WTC11 (cell line): Measurements from ENCODE around the gene FRMD5. TPM values are rescaled to one million over a fixed set of nuclear protein-coding genes. Genes with fewer than 3 reads are reported as not detected.

Experiments
- ATAC-seq: fragments of 200-7000 bp; cut with Tn5 transposase; 2 replicates; pipeline ENCODE4 v1.10.0; 2021; ENCODE audit warnings: mild to moderate bottlenecking, moderate library complexity
- CTCF ChIA-PET: fragments of 300-600 bp; sonication (Branson Sonifier 250); formaldehyde crosslinking; loops from one replicate; lab custom pipeline; 2021; ENCODE audit warnings: antibody characterized with exemption; lab: Charles Lee
- POLR2A ChIA-PET: fragments of 350-600 bp; sonication (Branson Sonifier 250); formaldehyde crosslinking; loops from one replicate; lab custom pipeline; 2021; ENCODE audit warnings: antibody characterized with exemption; lab: Charles Lee
- DNase-seq: peaks from one replicate; pipeline ENCODE4 v3.0.0; 2021; ENCODE audit warnings: low spot score
- H3K27ac Mint-ChIP-seq: 2 replicates; pipeline ENCODE4 v1.8.0; 2021; ENCODE audit warnings: mixed read lengths
- H3K27me3 Mint-ChIP-seq: 2 replicates; pipeline ENCODE4 v1.8.0; 2021; ENCODE audit warnings: low read depth, mild to moderate bottlenecking, moderate library complexity, mixed read lengths
- H3K36me3 Mint-ChIP-seq: 2 replicates; pipeline ENCODE4 v1.8.0; 2021; ENCODE audit warnings: mixed read lengths
- H3K4me1 Mint-ChIP-seq: 2 replicates; pipeline ENCODE4 v1.8.0; 2022; ENCODE audit warnings: mixed read lengths
- H3K4me3 Mint-ChIP-seq: 2 replicates; pipeline ENCODE4 v1.8.0; 2021; ENCODE audit warnings: mild to moderate bottlenecking, moderate library complexity, mixed read lengths
- H3K9me3 Mint-ChIP-seq: 2 replicates; pipeline ENCODE4 v1.8.0; 2021; ENCODE audit warnings: mixed read lengths
- CBFB ChIP-seq: sonication (generic); formaldehyde crosslinking; IDR thresholded peaks from 2 replicates; pipeline ENCODE4 v1.8.1; 2022; ENCODE audit warnings: mild to moderate bottlenecking, low read depth, missing genetic modification reagents
- CREB1 ChIP-seq: sonication (generic); formaldehyde crosslinking; IDR thresholded peaks from 2 replicates; pipeline ENCODE4 v1.8.0; 2023; ENCODE audit warnings: mild to moderate bottlenecking, missing genetic modification reagents
- ESRRA ChIP-seq: sonication (generic); formaldehyde crosslinking; IDR thresholded peaks from 2 replicates; pipeline ENCODE4 v1.8.1; 2022; ENCODE audit warnings: mild to moderate bottlenecking, missing genetic modification reagents, borderline replicate concordance
- GTF2I ChIP-seq: fragments of 250-450 bp; sonication (Bioruptor Pico); conservative IDR thresholded peaks from 2 replicates; pipeline ENCODE4 v1.4.0; 2021; ENCODE audit warnings: mild to moderate bottlenecking
- MXD4 ChIP-seq: fragments of 250-450 bp; sonication (Bioruptor Pico); IDR thresholded peaks from 2 replicates; pipeline ENCODE4 v1.8.0; 2021; ENCODE audit warnings: mild to moderate bottlenecking, moderate library complexity, borderline replicate concordance
- MYBL2 ChIP-seq: sonication (generic); formaldehyde crosslinking; IDR thresholded peaks from 2 replicates; pipeline ENCODE4 v1.8.1; 2023; ENCODE audit warnings: mild to moderate bottlenecking, moderate library complexity, missing genetic modification reagents
- NFE2L1 ChIP-seq: sonication (generic); formaldehyde crosslinking; IDR thresholded peaks from 2 replicates; pipeline ENCODE4 v1.8.1; 2023; ENCODE audit warnings: missing genetic modification reagents
- OVOL2 ChIP-seq: fragments of 250-450 bp; sonication (Bioruptor Pico); IDR thresholded peaks from 2 replicates; pipeline ENCODE4 v1.9.0; 2021; ENCODE audit warnings: mild to moderate bottlenecking, borderline replicate concordance
- RELA ChIP-seq: sonication (generic); formaldehyde crosslinking; IDR thresholded peaks from 2 replicates; pipeline ENCODE4 v1.8.1; 2022; ENCODE audit warnings: missing genetic modification reagents, mild to moderate bottlenecking, borderline replicate concordance
- RORB ChIP-seq: fragments of 250-450 bp; sonication (Bioruptor Pico); IDR thresholded peaks from 2 replicates; pipeline ENCODE4 v1.9.0; 2021; ENCODE audit warnings: mild to moderate bottlenecking
- TEAD1 ChIP-seq: sonication (generic); formaldehyde crosslinking; IDR thresholded peaks from 2 replicates; pipeline ENCODE4 v1.8.0; 2022; ENCODE audit warnings: mild to moderate bottlenecking, missing genetic modification reagents
- ZBTB21 ChIP-seq: sonication (generic); formaldehyde crosslinking; IDR thresholded peaks from 2 replicates; pipeline ENCODE4 v1.8.1; 2023; ENCODE audit warnings: mild to moderate bottlenecking, missing genetic modification reagents, borderline replicate concordance
- ZNF138 ChIP-seq: sonication (generic); formaldehyde crosslinking; conservative IDR thresholded peaks from 2 replicates; pipeline ENCODE4 v1.8.1; 2022; ENCODE audit warnings: mild to moderate bottlenecking, moderate library complexity, missing genetic modification reagents
- ZNF317 ChIP-seq: sonication (generic); formaldehyde crosslinking; IDR thresholded peaks from 2 replicates; pipeline ENCODE4 v1.8.1; 2023; ENCODE audit warnings: low read depth, mild to moderate bottlenecking, moderate library complexity, missing genetic modification reagents, borderline replicate concordance
- total RNA-seq: library from RNA; stranded (reverse); gene quantifications from 3 replicates; pipeline ENCODE4 v1.2.3, GENCODE V29; 2021
- TF ChIP-seq, protein P1 (sequence below): sonication (generic); formaldehyde crosslinking; conservative IDR thresholded peaks from 2 replicates; pipeline ENCODE4 v1.8.1; 2023; ENCODE audit warnings: mild to moderate bottlenecking, low read depth, missing genetic modification reagents, moderate library complexity
- TF ChIP-seq, protein P2 (sequence below): sonication (generic); formaldehyde crosslinking; IDR thresholded peaks from 2 replicates; pipeline ENCODE4 v1.8.1; 2022; ENCODE audit warnings: missing genetic modification reagents, borderline replicate concordance
- TF ChIP-seq, protein P3 (sequence below): sonication (generic); formaldehyde crosslinking; IDR thresholded peaks from 2 replicates; pipeline ENCODE4 v1.8.1; 2022; ENCODE audit warnings: mild to moderate bottlenecking, missing genetic modification reagents, moderate library complexity, borderline replicate concordance
- TF ChIP-seq, protein P4 (sequence below): sonication (generic); formaldehyde crosslinking; IDR thresholded peaks from 2 replicates; pipeline ENCODE4 v1.8.1; 2023; ENCODE audit warnings: mild to moderate bottlenecking, missing genetic modification reagents
- TF ChIP-seq, protein P5 (sequence below): fragments of 250-450 bp; sonication (Bioruptor Pico); IDR thresholded peaks from 2 replicates; pipeline ENCODE4 v1.9.0; 2021; ENCODE audit warnings: moderate library complexity, mild to moderate bottlenecking, inconsistent platforms, borderline replicate concordance
- TF ChIP-seq, protein P6 (sequence below): fragments of 250-450 bp; sonication (Bioruptor Pico); conservative IDR thresholded peaks from 2 replicates; pipeline ENCODE4 v1.9.0; 2021; ENCODE audit warnings: mild to moderate bottlenecking

Gene FRMD5
- total RNA-seq, 1 experiment from 2014 or later: 14.1 TPM

DNA sequence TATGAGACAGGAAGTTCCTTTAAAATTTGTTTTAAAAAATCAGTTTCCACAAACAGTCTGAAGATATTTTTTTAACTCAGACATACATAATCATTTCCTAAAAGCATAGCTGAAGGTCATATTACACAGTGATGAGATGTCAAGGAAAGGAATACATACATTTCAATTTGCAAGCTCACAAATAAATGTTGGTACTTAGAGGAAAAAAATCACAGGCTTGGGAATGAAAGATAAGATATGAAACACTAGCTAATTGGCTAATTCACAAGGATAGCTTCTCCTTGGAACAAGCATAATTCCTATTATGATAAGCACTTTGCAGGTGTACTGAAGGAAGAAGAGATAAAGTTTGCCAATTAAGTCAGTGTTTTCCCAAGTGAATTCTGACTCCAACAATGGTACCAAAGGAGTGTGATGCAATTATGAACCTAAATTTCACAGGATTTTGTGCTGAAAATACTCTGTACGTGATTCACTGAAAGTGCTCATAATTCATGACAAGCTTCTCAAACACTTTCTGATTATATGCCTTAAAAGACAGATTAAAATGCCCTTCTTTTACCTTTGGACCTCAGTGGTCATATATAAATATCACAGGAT is 112.4 kb downstream of the FRMD5 start (continued):
- no peak for TF ChIP-seq GTF2I (CRISPR knock-in tag)
- TF ChIP-seq, protein P1, sequence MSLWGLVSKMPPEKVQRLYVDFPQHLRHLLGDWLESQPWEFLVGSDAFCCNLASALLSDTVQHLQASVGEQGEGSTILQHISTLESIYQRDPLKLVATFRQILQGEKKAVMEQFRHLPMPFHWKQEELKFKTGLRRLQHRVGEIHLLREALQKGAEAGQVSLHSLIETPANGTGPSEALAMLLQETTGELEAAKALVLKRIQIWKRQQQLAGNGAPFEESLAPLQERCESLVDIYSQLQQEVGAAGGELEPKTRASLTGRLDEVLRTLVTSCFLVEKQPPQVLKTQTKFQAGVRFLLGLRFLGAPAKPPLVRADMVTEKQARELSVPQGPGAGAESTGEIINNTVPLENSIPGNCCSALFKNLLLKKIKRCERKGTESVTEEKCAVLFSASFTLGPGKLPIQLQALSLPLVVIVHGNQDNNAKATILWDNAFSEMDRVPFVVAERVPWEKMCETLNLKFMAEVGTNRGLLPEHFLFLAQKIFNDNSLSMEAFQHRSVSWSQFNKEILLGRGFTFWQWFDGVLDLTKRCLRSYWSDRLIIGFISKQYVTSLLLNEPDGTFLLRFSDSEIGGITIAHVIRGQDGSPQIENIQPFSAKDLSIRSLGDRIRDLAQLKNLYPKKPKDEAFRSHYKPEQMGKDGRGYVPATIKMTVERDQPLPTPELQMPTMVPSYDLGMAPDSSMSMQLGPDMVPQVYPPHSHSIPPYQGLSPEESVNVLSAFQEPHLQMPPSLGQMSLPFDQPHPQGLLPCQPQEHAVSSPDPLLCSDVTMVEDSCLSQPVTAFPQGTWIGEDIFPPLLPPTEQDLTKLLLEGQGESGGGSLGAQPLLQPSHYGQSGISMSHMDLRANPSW (CRISPR knock-in tag): no peak
- TF ChIP-seq, protein P2, sequence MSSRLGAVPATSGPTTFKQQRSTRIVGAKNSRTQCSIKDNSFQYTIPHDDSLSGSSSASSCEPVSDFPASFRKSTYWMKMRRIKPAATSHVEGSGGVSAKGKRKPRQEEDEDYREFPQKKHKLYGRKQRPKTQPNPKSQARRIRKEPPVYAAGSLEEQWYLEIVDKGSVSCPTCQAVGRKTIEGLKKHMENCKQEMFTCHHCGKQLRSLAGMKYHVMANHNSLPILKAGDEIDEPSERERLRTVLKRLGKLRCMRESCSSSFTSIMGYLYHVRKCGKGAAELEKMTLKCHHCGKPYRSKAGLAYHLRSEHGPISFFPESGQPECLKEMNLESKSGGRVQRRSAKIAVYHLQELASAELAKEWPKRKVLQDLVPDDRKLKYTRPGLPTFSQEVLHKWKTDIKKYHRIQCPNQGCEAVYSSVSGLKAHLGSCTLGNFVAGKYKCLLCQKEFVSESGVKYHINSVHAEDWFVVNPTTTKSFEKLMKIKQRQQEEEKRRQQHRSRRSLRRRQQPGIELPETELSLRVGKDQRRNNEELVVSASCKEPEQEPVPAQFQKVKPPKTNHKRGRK (CRISPR knock-in tag): no peak

DNA sequence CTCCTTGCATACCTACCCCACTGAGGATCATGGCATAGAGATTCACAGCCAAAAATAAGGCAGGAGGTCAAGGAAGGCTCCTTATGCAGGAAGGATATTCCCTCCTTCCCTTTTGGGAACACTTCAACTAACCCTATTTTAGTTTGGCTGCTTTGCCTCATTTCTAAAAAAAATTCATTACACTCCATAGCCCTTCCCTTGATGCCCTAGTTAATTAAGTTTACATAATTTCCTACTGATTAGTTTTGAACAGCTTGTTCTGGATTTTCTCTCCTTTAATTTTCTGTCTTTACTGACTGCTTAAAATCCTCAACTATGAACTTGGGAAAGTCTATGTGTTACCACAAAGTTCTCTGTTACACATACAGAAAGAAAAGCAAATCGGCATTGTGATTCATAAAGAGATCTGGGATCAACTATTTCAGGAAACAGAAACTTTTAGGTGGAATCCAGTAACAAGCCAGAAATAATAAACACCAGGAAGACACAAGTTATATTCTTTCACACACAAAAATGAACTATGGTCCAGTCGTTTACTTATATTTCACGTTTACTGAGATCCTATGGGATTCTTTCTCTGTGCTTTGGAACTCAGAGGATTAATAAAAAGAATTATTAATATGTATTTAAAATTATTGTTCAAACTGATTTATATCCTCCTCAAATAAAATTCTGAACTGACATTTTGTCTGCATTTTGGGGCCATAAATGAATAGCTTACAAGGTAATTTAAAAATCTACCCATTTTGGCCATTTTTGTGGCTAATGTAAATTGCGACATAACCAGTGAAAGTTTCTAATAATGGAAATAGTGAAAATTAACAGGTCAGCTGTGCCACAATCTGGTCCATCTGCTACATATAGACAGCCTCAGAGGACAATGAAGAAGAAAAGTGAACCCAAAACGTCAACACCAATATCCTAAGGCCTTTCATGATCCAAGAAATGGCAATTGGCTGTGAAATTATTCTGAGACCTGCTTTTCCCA is 113.8 kb downstream of the FRMD5 start:
- DNase-seq: no peak
- TF ChIP-seq, protein P3, sequence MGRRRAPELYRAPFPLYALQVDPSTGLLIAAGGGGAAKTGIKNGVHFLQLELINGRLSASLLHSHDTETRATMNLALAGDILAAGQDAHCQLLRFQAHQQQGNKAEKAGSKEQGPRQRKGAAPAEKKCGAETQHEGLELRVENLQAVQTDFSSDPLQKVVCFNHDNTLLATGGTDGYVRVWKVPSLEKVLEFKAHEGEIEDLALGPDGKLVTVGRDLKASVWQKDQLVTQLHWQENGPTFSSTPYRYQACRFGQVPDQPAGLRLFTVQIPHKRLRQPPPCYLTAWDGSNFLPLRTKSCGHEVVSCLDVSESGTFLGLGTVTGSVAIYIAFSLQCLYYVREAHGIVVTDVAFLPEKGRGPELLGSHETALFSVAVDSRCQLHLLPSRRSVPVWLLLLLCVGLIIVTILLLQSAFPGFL (CRISPR knock-in tag): no peak
- TF ChIP-seq, all 79 proteins: peak for 0
- Mint-ChIP-seq H3K27me3 (no peaks in the 10 kb centered on the region), H3K4me3 (no peak overlapping the region), H3K36me3 (no peaks in the 10 kb centered on the region), H3K9me3 (peaks cover 8% of the 10 kb centered on the region), H3K4me1 (no peaks in the 10 kb centered on the region), H3K27ac (no peak overlapping the region; the same call in 1 of the 2 replicates)
- ChIA-PET CTCF (no interaction called here), POLR2A (no interaction called here)
- no peak for ATAC-seq

DNA sequence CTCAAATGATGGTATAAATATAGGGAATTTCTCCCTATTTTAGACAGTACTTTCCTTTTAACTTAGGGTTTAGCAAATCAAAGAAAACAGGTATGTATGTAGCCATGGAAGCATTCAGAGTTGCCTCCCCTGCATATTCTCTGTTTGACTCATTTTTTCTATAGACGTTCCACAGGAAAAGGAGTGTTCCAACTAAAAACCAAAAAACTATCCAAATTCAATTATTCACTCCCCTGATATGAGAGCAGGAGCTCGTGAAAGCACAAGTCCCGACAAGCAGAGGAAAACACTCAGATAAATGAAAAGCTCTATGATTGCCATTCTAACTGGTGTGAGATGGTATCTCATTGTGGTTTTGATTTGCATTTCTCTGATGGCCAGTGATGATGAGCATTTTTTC is 119.5 kb downstream of the FRMD5 start:
- DNase-seq: no peak
- no peaks in the 10 kb centered on the region for H3K27me3 Mint-ChIP-seq
- H3K9me3 Mint-ChIP-seq: peaks cover 8% of the 10 kb centered on the region
- H3K4me3 Mint-ChIP-seq: no peak overlapping the region
- ChIA-PET POLR2A (no interaction called here), CTCF (interaction anchor here (0.9 kb wide), 1 partner anchor 172 kb away, joined by 3 read pairs; no protein-coding TSS in a partner anchor)
- peaks cover 6% of the 10 kb centered on the region; the same call in 1 of the 2 replicates for H3K36me3 Mint-ChIP-seq
- peaks cover 5% of the 10 kb centered on the region; the same call in 1 of the 2 replicates for H3K4me1 Mint-ChIP-seq
- no peak overlapping the region for H3K27ac Mint-ChIP-seq
- ATAC-seq: no peak
- TF ChIP-seq CREB1 (CRISPR knock-in tag) (no peak), MYBL2 (CRISPR knock-in tag) (no peak), TEAD1 (CRISPR knock-in tag) (no peak), RELA (no peak), OVOL2 (no peak), CBFB (CRISPR knock-in tag) (no peak), ZBTB21 (CRISPR knock-in tag) (no peak), ZNF317 (CRISPR knock-in tag) (no peak), ESRRA (no peak), RORB (CRISPR knock-in tag) (no peak), NFE2L1 (CRISPR knock-in tag) (no peak), ZNF138 (CRISPR knock-in tag) (no peak), MXD4 (CRISPR knock-in tag) (no peak)
- TF ChIP-seq, protein P4, sequence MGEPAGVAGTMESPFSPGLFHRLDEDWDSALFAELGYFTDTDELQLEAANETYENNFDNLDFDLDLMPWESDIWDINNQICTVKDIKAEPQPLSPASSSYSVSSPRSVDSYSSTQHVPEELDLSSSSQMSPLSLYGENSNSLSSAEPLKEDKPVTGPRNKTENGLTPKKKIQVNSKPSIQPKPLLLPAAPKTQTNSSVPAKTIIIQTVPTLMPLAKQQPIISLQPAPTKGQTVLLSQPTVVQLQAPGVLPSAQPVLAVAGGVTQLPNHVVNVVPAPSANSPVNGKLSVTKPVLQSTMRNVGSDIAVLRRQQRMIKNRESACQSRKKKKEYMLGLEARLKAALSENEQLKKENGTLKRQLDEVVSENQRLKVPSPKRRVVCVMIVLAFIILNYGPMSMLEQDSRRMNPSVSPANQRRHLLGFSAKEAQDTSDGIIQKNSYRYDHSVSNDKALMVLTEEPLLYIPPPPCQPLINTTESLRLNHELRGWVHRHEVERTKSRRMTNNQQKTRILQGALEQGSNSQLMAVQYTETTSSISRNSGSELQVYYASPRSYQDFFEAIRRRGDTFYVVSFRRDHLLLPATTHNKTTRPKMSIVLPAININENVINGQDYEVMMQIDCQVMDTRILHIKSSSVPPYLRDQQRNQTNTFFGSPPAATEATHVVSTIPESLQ: no peak
- TF ChIP-seq, protein P5, sequence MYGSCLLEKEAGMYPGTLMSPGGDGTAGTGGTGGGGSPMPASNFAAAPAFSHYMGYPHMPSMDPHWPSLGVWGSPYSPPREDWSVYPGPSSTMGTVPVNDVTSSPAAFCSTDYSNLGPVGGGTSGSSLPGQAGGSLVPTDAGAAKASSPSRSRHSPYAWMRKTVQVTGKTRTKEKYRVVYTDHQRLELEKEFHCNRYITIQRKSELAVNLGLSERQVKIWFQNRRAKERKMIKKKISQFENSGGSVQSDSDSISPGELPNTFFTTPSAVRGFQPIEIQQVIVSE (CRISPR knock-in tag): no peak
- TF ChIP-seq, protein P6, sequence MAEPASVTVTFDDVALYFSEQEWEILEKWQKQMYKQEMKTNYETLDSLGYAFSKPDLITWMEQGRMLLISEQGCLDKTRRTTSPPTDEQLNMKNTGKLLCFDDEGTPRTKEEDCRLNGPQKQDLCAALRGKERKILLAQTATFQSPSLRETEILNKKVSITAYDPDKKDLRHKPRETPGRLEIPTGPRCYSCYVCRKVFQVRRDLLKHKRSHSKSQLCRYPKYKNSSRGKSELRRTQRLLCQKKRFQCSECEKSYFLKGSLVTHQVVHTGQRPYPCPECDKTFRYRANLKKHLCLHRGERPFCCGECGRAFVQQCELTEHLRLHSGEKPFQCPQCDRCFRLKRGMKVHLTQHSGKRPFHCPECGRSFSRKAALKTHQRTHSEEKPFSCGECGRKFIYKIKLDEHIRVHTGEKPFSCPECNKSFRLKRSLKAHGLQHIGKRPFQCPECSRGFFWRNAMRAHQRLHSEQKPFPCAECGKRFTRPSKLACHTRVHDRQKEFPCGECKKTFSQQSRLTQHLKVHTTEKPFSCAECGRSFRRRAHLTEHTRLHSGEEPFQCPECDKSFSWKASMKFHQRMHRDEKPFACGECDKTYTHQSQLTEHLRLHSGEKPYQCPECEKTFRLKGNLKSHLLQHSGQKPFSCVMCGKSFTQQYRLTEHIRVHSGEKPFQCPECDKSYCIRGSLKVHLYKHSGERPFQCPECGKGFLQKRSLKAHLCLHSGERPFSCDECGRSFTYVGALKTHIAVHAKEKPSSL (CRISPR knock-in tag): no peak
